Thyroid gland (tissue), 4 donors: Measurements from ENCODE around the gene CASR. TPM values are rescaled to one million over a fixed set of nuclear protein-coding genes. Genes with fewer than 3 reads are reported as not detected.

ENCODE experiments used
- DNase-seq, 2 donors: peaks; one replicate each; pipeline ENCODE4 v3.0.0-alpha.2; 2019
- H3K27ac ChIP-seq, 3 donors: fragments of 200-600 bp; sonication (generic); 1 replicate in 2 of 3; 2 replicates in 1 of 3; pipeline ENCODE4 v1.5.1; 2016 to 2019; ENCODE audit warnings: mild to moderate bottlenecking in 1 of 3, moderate library complexity in 1 of 3
- H3K27me3 ChIP-seq: fragments of 200-600 bp; sonication (generic); one replicate; pipeline ENCODE4 v1.5.1; 2019
- H3K36me3 ChIP-seq, 2 donors: fragments of 200-600 bp; sonication (generic); one replicate each; pipeline ENCODE4 v1.5.1; 2016 to 2019
- H3K4me1 ChIP-seq, 2 donors: fragments of 200-600 bp; sonication (generic); one replicate each; pipeline ENCODE4 v1.5.1; 2017 to 2019
- H3K4me3 ChIP-seq, 3 donors: fragments of 200-600 bp; sonication (generic); replicated peaks in 1 of 3; 1 replicate in 2 of 3; 2 replicates in 1 of 3; pipeline ENCODE4 v1.5.1; 2016; ENCODE audit warnings: mild to moderate bottlenecking in 1 of 3
- H3K9me3 ChIP-seq: fragments of 200-600 bp; sonication (generic); one replicate; pipeline ENCODE4 v1.5.1; 2017
- POLR2A ChIP-seq, 2 donors: fragments of 450-650 bp; IDR thresholded peaks; one replicate each; pipeline ENCODE4 v1.6.1; 2017; ENCODE audit warnings: antibody characterized with exemption in 2 of 2, mild to moderate bottlenecking in 2 of 2, moderate library complexity in 1 of 2
- WGBS, 2 donors: methylation state at CpG; one replicate each; pipeline ENCODE4 v1.1.5; 2017; 5-methylcytosine and 5-hydroxymethylcytosine counted together
- intact Hi-C: fragments of 100-400 bp; cut with DNase I; formaldehyde crosslinking; loops from one replicate; pipeline ENCODE4 v1.15.1; 2023
- total RNA-seq, 4 donors: library from RNA; depleted of rRNA; stranded (reverse); fragments of >200 nt; gene quantifications; one replicate each; pipeline ENCODE4 v1.2.3, GENCODE V29; 2016
- TF ChIP-seq, protein P1 (sequence below), 6 experiments: fragments of 200-600 bp in 3 of 6; fragments of 450-650 bp in 3 of 6; sonication (generic) in 3 of 6; IDR thresholded peaks; one replicate each; pipeline ENCODE4 v1.5.1; 2016 to 2019; ENCODE audit warnings: antibody characterized with exemption in 6 of 6, mild to moderate bottlenecking in 2 of 6, inconsistent platforms in 1 of 6, moderate library complexity in 1 of 6

CASR gene
- total RNA-seq, 4 donors from 2014 or later = under 0.01 to 1.2 (median 0.17) TPM; not detected in 1

DNA sequence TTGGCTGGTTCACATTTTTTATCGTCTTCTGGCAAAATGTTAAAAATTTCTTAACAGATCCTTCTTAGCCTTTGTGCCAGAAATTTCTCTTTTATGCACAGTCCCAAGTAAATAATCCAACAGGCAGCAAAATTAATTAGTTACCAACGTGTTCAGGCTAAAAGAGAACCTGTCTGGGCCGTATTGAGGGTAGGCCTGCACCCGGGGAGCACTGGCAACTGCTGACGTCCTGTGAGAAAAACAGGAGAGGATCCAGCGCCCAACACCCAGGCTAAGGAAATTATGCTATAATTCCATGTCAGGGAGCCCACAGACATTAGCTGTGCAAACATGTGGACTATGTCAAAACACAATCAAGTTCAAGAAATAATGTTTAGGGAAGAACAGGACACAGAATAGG, 110.9 kb downstream of the CASR start:
- intact Hi-C loops = no loop called here
- H3K4me3 ChIP-seq = no peak overlapping the region
- H3K27me3 ChIP-seq = no peaks in the 10 kb centered on the region
- WGBS, 2 donors = 72% methylated on average over 6 of the region's 6 CpGs
- TF ChIP-seq POLR2A (IDR thresholded peaks at IDR 0.05) = no peak
- no peaks in the 10 kb centered on the region for H3K36me3 ChIP-seq
- H3K4me1 ChIP-seq = no peaks in the 10 kb centered on the region
- no peaks in the 10 kb centered on the region for H3K9me3 ChIP-seq
- no peak overlapping the region for H3K27ac ChIP-seq
- DNase-seq = no peak

DNA sequence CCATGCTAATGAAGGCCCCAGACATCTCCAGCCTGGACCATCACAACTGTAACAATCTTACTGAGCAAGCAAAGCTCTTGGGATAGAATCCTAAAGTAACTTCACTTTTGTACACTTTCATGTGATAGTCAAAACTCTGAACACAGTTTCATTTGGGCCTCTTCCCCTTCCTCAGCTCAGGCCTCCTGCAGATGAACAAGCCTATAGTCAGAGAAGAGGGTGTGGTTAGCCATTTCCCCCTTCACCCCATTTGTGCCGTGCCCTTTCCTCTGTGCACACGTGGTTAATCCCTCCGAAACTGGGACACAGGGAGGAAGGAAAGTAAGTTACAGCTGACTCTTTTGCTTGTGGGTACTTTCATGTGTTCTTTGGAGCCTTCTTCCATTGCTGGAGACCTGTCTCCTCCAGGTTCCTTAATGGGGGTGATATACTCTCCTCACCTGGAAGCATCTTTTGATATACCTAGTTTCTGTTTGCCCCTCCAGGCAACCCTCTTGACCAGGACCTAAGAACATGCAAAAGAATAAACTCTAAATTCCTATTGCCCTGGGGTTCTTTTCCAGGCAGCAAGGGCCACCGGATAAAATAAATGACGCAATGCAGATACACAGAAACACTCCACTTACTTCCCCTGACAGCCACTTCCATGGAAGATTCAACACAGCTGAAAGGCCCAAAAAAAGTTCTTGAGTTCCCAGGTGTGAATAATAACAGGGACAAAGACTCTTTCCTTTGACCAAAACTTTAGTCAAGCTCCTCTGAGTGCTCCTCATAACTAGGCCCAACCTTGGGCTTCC, 112.0 kb downstream of the CASR start:
- Histone ChIP-seq H3K4me1 (no peaks in the 10 kb centered on the region), H3K27ac (no peak overlapping the region), H3K9me3 (no peaks in the 10 kb centered on the region), H3K4me3 (no peak overlapping the region), H3K27me3 (no peaks in the 10 kb centered on the region), H3K36me3 (no peaks in the 10 kb centered on the region)
- intact Hi-C loops = no loop called here
- TF ChIP-seq, protein P1, sequence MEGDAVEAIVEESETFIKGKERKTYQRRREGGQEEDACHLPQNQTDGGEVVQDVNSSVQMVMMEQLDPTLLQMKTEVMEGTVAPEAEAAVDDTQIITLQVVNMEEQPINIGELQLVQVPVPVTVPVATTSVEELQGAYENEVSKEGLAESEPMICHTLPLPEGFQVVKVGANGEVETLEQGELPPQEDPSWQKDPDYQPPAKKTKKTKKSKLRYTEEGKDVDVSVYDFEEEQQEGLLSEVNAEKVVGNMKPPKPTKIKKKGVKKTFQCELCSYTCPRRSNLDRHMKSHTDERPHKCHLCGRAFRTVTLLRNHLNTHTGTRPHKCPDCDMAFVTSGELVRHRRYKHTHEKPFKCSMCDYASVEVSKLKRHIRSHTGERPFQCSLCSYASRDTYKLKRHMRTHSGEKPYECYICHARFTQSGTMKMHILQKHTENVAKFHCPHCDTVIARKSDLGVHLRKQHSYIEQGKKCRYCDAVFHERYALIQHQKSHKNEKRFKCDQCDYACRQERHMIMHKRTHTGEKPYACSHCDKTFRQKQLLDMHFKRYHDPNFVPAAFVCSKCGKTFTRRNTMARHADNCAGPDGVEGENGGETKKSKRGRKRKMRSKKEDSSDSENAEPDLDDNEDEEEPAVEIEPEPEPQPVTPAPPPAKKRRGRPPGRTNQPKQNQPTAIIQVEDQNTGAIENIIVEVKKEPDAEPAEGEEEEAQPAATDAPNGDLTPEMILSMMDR (IDR thresholded peaks at IDR 0.05) = no peak
- TF ChIP-seq POLR2A (IDR thresholded peaks at IDR 0.05) = no peak
- DNase-seq = no peak
- WGBS, 2 donors = 78 to 85% methylated on average over 5 of the region's 5 CpGs

DNA sequence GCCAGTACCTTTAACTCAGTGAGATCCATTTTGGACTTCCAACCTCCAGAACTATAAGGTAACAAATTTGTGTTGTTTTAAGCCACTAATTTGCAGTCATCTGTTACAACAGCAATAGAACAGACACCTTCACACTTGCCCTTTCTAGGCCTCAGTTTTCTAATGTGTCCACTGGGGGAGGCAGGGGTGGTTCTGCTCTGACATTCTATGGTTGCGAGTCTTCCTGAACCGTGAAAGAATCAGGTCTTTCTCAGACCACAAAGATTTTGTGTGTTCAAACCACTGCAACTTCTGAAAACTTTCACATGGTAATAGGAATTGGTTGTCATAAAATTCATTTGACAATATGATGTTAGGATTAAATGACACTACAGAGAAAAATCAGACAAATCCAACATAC, 114.8 kb downstream of the CASR start:
- no peaks in the 10 kb centered on the region for H3K9me3 ChIP-seq
- TF ChIP-seq, protein P1 (IDR thresholded peaks at IDR 0.05) = no peak
- DNase-seq = no peak
- intact Hi-C loops = no loop called here
- H3K4me1 ChIP-seq = no peaks in the 10 kb centered on the region
- WGBS, 2 donors = 73 to 78% methylated on average over 2 of the region's 2 CpGs
- H3K27me3 ChIP-seq = no peaks in the 10 kb centered on the region
- H3K27ac ChIP-seq = no peak overlapping the region
- H3K36me3 ChIP-seq = no peaks in the 10 kb centered on the region
- no peak overlapping the region for H3K4me3 ChIP-seq

DNA sequence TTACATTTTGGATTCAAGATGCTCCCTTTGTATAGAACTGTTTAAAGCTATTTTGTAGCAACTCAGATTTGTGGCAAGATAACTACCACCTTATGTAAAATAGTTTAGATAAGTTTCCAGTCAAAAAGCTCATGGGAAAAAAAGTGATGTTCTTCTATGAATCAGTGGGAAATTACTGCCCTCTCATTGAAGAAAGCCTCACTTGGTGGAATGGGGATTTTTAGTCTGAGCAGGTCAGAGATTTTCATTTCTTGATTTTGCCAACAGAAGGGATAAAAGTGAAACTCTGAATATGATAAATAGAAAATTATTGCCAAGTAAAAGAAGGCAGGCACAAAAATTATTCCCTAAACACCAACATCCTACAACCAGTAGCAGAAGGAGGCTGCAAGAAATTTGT, 115.7 kb downstream of the CASR start:
- DNase-seq = no peak
- intact Hi-C loops = no loop called here
- Histone ChIP-seq H3K9me3 (no peaks in the 10 kb centered on the region), H3K36me3 (no peaks in the 10 kb centered on the region), H3K27ac (no peak overlapping the region), H3K27me3 (no peaks in the 10 kb centered on the region), H3K4me3 (no peak overlapping the region), H3K4me1 (no peaks in the 10 kb centered on the region)
- no peak for TF ChIP-seq POLR2A (IDR thresholded peaks at IDR 0.05)
- TF ChIP-seq, protein P1 (IDR thresholded peaks at IDR 0.05) = no peak

DNA sequence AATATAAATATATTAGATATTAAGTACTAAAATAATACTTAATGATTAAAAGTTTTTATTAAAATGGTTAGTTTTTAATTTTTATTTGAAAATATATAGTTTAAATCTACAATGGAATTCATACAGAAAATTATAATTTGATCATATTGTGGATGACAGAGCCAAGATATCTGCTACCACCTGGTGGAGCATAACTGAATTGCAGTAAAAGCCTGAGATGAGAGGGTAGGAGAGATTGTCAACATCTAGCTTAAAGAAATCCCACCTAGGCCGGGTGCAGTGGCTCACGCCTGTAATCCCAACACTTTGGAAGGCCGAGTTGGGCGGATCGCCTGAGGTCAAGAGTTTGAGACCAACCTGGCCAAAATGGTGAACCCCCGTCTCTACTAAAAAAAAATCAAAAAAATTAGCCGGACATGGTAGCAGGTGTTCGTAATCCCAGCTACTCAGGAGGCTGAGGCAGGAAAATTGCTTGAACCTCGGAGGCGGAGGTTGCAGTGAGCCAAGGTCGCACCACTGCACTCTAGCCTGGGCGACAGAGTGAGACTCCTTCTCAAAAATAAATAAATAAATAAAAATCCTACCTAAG, 116.5 kb downstream of the CASR start:
- Histone ChIP-seq H3K36me3 (no peaks in the 10 kb centered on the region), H3K4me1 (no peaks in the 10 kb centered on the region), H3K9me3 (no peaks in the 10 kb centered on the region), H3K4me3 (no peak overlapping the region), H3K27ac (no peak overlapping the region), H3K27me3 (no peaks in the 10 kb centered on the region)
- WGBS, 2 donors = 82 to 86% methylated on average over 12 of the region's 12 CpGs
- TF ChIP-seq, protein P1 (IDR thresholded peaks at IDR 0.05) = peak in 1 of 6 experiments; percentile 29
- no peak for TF ChIP-seq POLR2A (IDR thresholded peaks at IDR 0.05)
- intact Hi-C loops = no loop called here
- no peak for DNase-seq
